IMR-90 (cell line): ENCODE results near the gene DOCK9. TPM values are rescaled to one million over a fixed set of nuclear protein-coding genes. Genes with fewer than 3 reads are reported as not detected.

Source experiments
- ATAC-seq: fragments of 200-7000 bp; cut with Tn5 transposase; 2 replicates; pipeline ENCODE4 v1.9.1; 2020; ENCODE audit warnings: low read depth, mild to moderate bottlenecking, moderate library complexity
- BruUV-seq: library from RNA; stranded (reverse); fragments of 400-500 nt; replicated peaks from 2 replicates; lab custom pipeline; 2021; lab: Mats Ljungman, UMichigan
- CTCF ChIA-PET: fragments of 300-600 bp; formaldehyde crosslinking; extraction: SDS; loops from one replicate; lab custom pipeline; 2021; ENCODE audit warnings: antibody characterized with exemption; lab: Yijun Ruan, JAX
- POLR2A ChIA-PET: fragments of 300-600 bp; sonication (Branson Sonifier 250); formaldehyde crosslinking; loops from one replicate; lab custom pipeline; 2022; ENCODE audit warnings: antibody characterized with exemption; ENCODE audit not compliant: unreplicated experiment; lab: Charles Lee
- DNase-seq: peaks from one replicate; pipeline ENCODE4 v3.0.0; 2013
- H2AFZ ChIP-seq: replicated peaks from 2 replicates; pipeline ENCODE3; 2013; ENCODE audit warnings: low read length, mild to moderate bottlenecking; ENCODE audit not compliant: poor library complexity
- H2AK5ac ChIP-seq: 2 replicates; pipeline ENCODE4 v1.6.1; 2013; ENCODE audit warnings: low read depth, low read length, inconsistent platforms
- H2AK9ac ChIP-seq: replicated peaks from 2 replicates; pipeline ENCODE3; 2013; ENCODE audit warnings: mild to moderate bottlenecking, low read depth, low read length, moderate library complexity; ENCODE audit not compliant: poor library complexity
- H2BK120ac ChIP-seq: 2 replicates; pipeline ENCODE4 v1.6.1; 2013; ENCODE audit warnings: low read depth, low read length, inconsistent platforms
- H2BK15ac ChIP-seq: 3 replicates; pipeline ENCODE4 v1.6.1; 2013; ENCODE audit warnings: low read depth, low read length, inconsistent platforms
- H2BK20ac ChIP-seq: 2 replicates; pipeline ENCODE4 v1.6.1; 2013; ENCODE audit warnings: low read depth, mild to moderate bottlenecking, inconsistent platforms, low read length, moderate library complexity
- H2BK5ac ChIP-seq: 2 replicates; pipeline ENCODE4 v1.6.1; 2013; ENCODE audit warnings: mild to moderate bottlenecking, low read depth, low read length, inconsistent platforms; ENCODE audit not compliant: poor library complexity, severe bottlenecking
- H3K14ac ChIP-seq: replicated peaks from 2 replicates; pipeline ENCODE4 v1.6.1; 2013; ENCODE audit warnings: low read depth, low read length, inconsistent platforms
- H3K18ac ChIP-seq: 2 replicates; pipeline ENCODE4 v1.6.1; 2013; ENCODE audit warnings: low read depth, low read length, control low read depth
- H3K23ac ChIP-seq: 2 replicates; pipeline ENCODE4 v1.6.1; 2013; ENCODE audit warnings: low read depth, low read length, inconsistent platforms
- H3K27ac ChIP-seq: 2 replicates; pipeline ENCODE4 v1.5.1; 2013; ENCODE audit warnings: mild to moderate bottlenecking, control low read depth, low read length; ENCODE audit not compliant: insufficient read depth
- H3K27me3 ChIP-seq: 2 replicates; pipeline ENCODE4 v1.6.1; 2013; ENCODE audit warnings: low read length; ENCODE audit not compliant: control insufficient read depth, insufficient read depth
- H3K36me3 ChIP-seq: 2 replicates; pipeline ENCODE4 v1.6.1; 2013; ENCODE audit warnings: low read length, mixed read lengths; ENCODE audit not compliant: control insufficient read depth, insufficient read depth
- H3K4ac ChIP-seq: 2 replicates; pipeline ENCODE4 v1.6.1; 2013; ENCODE audit warnings: low read depth, low read length, inconsistent platforms
- H3K4me1 ChIP-seq: 2 replicates; pipeline ENCODE4 v1.6.1; 2013; ENCODE audit warnings: low read length, mixed read lengths; ENCODE audit not compliant: control insufficient read depth, insufficient read depth
- H3K4me2 ChIP-seq: 2 replicates; pipeline ENCODE4 v1.6.1; 2013; ENCODE audit warnings: low read depth, mild to moderate bottlenecking, control low read depth, low read length, moderate library complexity
- H3K4me3 ChIP-seq: 2 replicates; pipeline ENCODE4 v1.5.1; 2013; ENCODE audit warnings: low read depth, mild to moderate bottlenecking, control low read depth, low read length, moderate library complexity; ENCODE audit not compliant: insufficient read depth
- H3K56ac ChIP-seq: 2 replicates; pipeline ENCODE4 v1.6.1; 2013; ENCODE audit warnings: low read length, inconsistent platforms; ENCODE audit not compliant: insufficient read depth; ENCODE audit errors: extremely low read depth
- H3K79me1 ChIP-seq, 2 experiments: 2 replicates each; pipeline ENCODE4 v1.6.1; 2013; ENCODE audit warnings: low read length in 2 of 2, inconsistent platforms in 1 of 2, low read depth in 1 of 2
- H3K9ac ChIP-seq: 2 replicates; pipeline ENCODE4 v1.6.1; 2013; ENCODE audit warnings: low read depth, low read length, control low read depth
- H3K9me1 ChIP-seq: 2 replicates; pipeline ENCODE4 v1.6.1; 2013; ENCODE audit warnings: low read length, inconsistent platforms; ENCODE audit not compliant: insufficient read depth
- H3K9me3 ChIP-seq: 2 replicates; pipeline ENCODE4 v1.6.1; 2013; ENCODE audit warnings: low read length; ENCODE audit not compliant: control insufficient read depth, insufficient read depth
- H4K20me1 ChIP-seq: 2 replicates; pipeline ENCODE4 v1.6.1; 2013; ENCODE audit warnings: low read length, inconsistent platforms; ENCODE audit not compliant: insufficient read depth
- H4K5ac ChIP-seq: 2 replicates; pipeline ENCODE4 v1.6.1; 2013; ENCODE audit warnings: mild to moderate bottlenecking, low read depth, low read length, control low read depth
- H4K8ac ChIP-seq, 2 experiments: 2 replicates each; pipeline ENCODE4 v1.6.1; 2013; ENCODE audit warnings: low read depth in 2 of 2, low read length in 2 of 2, control low read depth in 1 of 2, inconsistent platforms in 1 of 2
- H4K91ac ChIP-seq: 2 replicates; pipeline ENCODE4 v1.6.1; 2013; ENCODE audit warnings: low read depth, low read length, inconsistent platforms; ENCODE audit not compliant: insufficient read depth
- FOS ChIP-seq: fragments of 150-350 bp; IDR thresholded peaks from 2 replicates; pipeline ENCODE4 v1.6.1; 2016; ENCODE audit warnings: low read depth, low read length
- MAZ ChIP-seq: IDR thresholded peaks from 2 replicates; pipeline ENCODE4 v1.6.1; 2012; ENCODE audit warnings: low read depth, mild to moderate bottlenecking, low read length, improper control_type of control experiment, moderate library complexity, borderline replicate concordance
- MXI1 ChIP-seq: IDR thresholded peaks from 2 replicates; pipeline ENCODE4 v1.6.1; 2012; ENCODE audit warnings: low read depth, mild to moderate bottlenecking, low read length, moderate library complexity, borderline replicate concordance
- POLR2A ChIP-seq: IDR thresholded peaks from 2 replicates; pipeline ENCODE4 v1.6.1; 2012; ENCODE audit warnings: mild to moderate bottlenecking, low read depth, low read length
- RCOR1 ChIP-seq: IDR thresholded peaks from 2 replicates; pipeline ENCODE4 v1.6.1; 2012; ENCODE audit warnings: mild to moderate bottlenecking, low read length, improper control_type of control experiment; ENCODE audit not compliant: insufficient replicate concordance
- RFX5 ChIP-seq: IDR thresholded peaks from 2 replicates; pipeline ENCODE4 v1.8.0; 2012; ENCODE audit warnings: low read depth, mild to moderate bottlenecking, low read length, moderate library complexity
- WGBS, 2 experiments: methylation state at CpG; one replicate each; pipeline versions ENCODE4 v1.1.5 to v1.1.7; 2013; ENCODE audit warnings: missing lambda C conversion rate in 2 of 2; ENCODE audit not compliant: insufficient read length in 1 of 2; ENCODE audit errors: extremely low coverage in 2 of 2; 5-methylcytosine and 5-hydroxymethylcytosine counted together
- dilution Hi-C: fragments of 300-500 bp; cut with HindIII; formaldehyde crosslinking; loops from one replicate; pipeline ENCODE4 v1.14.3; 2018; ENCODE audit warnings: low sequenced_read_pairs; ENCODE audit not compliant: unreplicated experiment
- in situ Hi-C: fragments of 300-500 bp; cut with MboI; formaldehyde crosslinking; loops from 3 replicates; pipeline ENCODE4 v1.14.3; 2019; ENCODE audit warnings: low sequenced_read_pairs, inconsistent platforms, mixed read lengths
- intact Hi-C: fragments of 100-400 bp; cut with micrococcal nuclease; formaldehyde crosslinking; loops from 2 replicates; pipeline ENCODE4 v1.10.0; 2022
- polyA plus RNA-seq, 3 experiments: library from polyadenylated mRNA; depleted of rRNA; stranded (reverse); fragments of >200 nt; gene quantifications; 2 replicates each; pipeline ENCODE4 v1.2.3, GENCODE V29; 2012; ENCODE audit warnings: low replicate concordance in 1 of 3
- total RNA-seq: library from RNA; depleted of rRNA; stranded (reverse); fragments of >200 nt; gene quantifications from 2 replicates; pipeline ENCODE4 v1.2.3, GENCODE V29; 2012

DOCK9 gene
- total and polyA plus RNA-seq, 2 of the 4 experiments (the other 2 are of a cell fraction) = 4.8 to 7.2 TPM

DNA sequence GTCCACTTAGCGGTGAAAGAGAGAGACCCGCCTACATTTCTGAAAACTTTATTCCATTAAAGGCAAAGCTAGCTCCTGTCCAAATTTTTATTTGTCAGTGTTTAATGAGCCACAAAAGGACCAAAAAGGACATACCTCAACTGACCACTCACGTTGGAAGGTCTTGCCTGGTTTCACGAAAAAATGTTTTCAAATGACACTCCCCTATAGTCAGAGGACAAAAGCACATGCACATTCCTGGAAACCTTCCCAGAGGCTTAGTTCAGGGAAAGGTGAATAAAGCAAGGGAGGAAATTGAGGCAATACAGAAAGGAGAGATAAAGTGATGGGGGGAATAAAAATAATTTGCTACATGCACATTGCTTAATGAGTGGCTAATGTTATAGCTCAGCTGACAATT lies 55.6 kb downstream of the DOCK9 start:
- Histone ChIP-seq H4K20me1 (no peaks in the 10 kb centered on the region), H2BK120ac (no peak overlapping the region), H4K91ac (no peak overlapping the region), H3K14ac (no peak overlapping the region), H2BK5ac (no peak overlapping the region), H2BK20ac (no peak overlapping the region), H3K36me3 (no peaks in the 10 kb centered on the region), H3K79me1 (no peaks in the 10 kb centered on the region), H2AK9ac (no peak overlapping the region), H3K18ac (no peak overlapping the region), H2BK15ac (no peak overlapping the region), H3K9me3 (no peaks in the 10 kb centered on the region), H3K23ac (no peak overlapping the region), H3K4ac (no peak overlapping the region), H4K8ac (no peak overlapping the region), H3K56ac (no peak overlapping the region), H3K4me2 (no peak overlapping the region), H3K9ac (no peak overlapping the region), H3K27me3 (no peaks in the 10 kb centered on the region), H2AFZ (no peak overlapping the region), H4K5ac (no peak overlapping the region), H3K4me3 (no peak overlapping the region), H3K27ac (no peak overlapping the region), H2AK5ac (no peak overlapping the region), H3K9me1 (peaks cover 5% of the 10 kb centered on the region; the same call in 1 of the 2 replicates), H3K4me1 (no peaks in the 10 kb centered on the region)
- ChIA-PET POLR2A (no interaction called here), CTCF (no interaction called here)
- no TSS peak for BruUV-seq
- DNase-seq (no peak), ATAC-seq (no peak)
- intact Hi-C loops (no loop called here), dilution Hi-C loops (no loop called here), in situ Hi-C loops (no loop called here)
- 100% methylated on average over 1 of the region's 4 CpGs; no CpG with 5 or more reads in 1 of the 2 experiments for WGBS, 2 experiments
- no peak for TF ChIP-seq MAZ
- no peak for TF ChIP-seq POLR2A
- no peak for TF ChIP-seq FOS
- TF ChIP-seq RCOR1 = no peak
- TF ChIP-seq MXI1 = no peak
- no peak for TF ChIP-seq RFX5
